Activated effector memory CD4-positive, alpha-beta T cell treated with anti-CD3 and anti-CD28 coated beads, Interleukin-2, amount 50 U/mL, for 16 hours (primary cell): ENCODE data around the gene BORCS5.

Source experiments
- DNase-seq: peaks from one replicate; pipeline ENCODE4 v3.0.0-alpha.2; 2020

Gene BORCS5

DNA sequence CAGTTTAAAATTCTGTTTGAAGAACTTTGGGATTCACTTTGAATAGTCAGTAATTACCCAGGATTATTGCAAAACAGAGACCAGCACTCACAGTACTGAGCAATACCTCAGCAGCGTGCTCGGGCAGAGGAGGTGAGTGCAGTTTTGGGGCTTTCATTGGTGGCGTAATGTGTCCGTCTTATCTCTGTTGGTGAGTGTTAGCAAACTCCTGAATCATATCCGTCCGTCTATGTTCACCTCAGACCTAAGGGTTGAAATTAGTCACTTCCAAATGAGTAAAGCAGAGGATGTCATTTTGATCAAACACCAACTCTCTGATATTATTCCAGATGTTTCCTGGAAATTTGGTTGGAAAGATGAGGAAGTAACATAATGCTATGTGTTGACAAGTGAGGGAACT is 82.8 kb downstream of the BORCS5 start:
- DNase-seq: peak; percentile 81

DNA sequence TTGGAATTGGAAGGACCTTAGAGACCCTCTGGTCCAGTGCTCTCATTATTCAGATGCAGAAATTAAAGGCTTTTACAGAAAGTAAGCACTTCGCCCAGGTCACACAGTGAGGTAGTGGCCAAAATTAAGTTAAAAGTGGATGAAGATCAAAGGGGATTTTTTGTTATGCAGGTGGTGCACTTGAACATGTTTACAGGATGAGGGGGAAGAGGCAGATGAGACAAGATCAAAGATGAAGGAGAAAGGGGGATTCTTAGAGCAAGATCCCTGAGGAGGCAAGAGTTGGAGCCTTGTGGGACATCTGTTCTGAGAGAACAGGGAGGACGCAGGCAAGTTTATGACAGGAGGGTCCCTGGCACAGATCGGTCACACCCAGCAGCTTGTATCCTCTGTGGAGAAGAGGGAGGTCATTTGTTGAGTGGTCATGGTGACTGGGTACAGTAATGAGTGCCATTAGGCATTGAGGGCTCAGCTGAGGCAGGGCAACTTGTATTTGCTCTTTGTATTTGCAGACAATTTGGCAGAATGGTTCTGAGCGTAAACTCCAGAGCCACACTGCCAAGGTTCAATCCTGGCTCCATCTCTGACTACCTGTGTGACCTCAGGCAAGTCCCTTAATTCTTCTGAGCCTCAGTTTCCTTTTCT is 84.0 kb downstream of the BORCS5 start:
- no peak for DNase-seq

DNA sequence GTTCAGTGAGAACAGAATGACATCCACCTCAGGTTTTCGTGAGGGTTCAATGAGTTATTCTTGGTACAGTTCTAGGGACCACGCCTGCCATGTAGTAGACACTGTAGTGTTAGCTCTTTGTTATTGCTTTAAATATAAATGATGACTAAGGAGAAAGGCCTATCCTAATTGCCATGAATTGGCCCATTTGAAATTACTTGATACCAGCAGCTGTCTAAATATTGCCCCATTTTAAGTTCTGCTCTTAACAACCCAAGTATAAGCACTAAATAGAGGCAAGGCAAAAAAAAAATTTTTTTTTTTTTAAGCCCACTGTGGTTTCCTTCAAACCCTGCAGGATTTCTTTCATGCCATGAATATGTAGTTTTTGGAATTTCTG is 84.5 kb downstream of the BORCS5 start:
- no peak for DNase-seq

DNA sequence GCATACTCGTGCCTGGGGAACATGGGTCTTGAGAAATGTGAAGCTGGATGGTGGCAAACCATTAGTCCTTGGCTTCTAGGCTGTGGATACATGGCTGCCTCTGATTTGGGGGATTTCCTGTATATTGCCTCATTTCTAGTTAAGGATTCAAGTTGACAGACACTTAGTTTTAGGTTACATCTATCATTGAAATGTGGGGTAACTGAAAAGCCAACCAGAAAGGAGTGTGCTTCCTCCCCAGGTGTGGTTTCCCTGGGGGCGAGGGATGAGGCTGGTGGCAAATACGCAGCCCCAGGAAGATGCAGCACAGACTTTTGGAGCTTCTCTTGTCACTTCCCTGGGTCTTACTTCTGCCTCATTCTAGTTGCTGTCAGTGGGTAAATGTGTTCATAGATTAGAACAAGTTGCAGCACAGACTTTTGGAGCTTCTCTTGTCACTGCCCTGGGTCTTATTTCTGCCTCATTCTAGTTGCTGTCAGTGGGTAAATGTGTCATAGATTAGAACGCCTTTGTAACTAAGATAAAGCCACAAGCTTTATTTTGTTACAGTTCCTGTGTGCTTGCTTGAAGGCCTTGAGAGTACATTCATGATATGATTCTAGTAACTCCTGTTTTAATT is 85.1 kb downstream of the BORCS5 start:
- peak; percentile 78 for DNase-seq

DNA sequence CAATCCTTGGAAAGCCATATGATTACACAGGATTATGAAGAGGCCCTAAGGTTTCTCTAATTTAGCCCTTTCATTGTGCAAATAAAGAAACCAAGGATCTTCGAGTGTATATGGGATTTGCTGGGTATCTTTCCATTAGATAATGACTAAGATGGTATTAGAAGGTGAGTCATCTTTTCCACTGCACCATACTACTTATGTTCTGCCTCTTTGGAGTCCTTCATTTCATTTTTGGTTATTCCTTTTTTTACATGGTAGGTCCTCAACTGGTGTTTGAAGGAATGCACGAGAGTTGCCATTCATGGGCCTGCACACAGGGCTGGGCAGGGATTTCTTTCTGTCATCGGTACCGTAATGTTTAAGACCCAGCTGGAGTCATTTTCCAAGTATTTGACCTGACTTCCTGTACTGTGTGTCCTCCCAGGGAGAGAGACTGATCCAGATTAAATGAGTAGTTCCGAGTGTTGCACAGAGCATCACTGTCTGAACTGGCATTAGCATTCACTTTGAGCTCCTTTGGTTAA is 85.7 kb downstream of the BORCS5 start:
- no peak for DNase-seq

DNA sequence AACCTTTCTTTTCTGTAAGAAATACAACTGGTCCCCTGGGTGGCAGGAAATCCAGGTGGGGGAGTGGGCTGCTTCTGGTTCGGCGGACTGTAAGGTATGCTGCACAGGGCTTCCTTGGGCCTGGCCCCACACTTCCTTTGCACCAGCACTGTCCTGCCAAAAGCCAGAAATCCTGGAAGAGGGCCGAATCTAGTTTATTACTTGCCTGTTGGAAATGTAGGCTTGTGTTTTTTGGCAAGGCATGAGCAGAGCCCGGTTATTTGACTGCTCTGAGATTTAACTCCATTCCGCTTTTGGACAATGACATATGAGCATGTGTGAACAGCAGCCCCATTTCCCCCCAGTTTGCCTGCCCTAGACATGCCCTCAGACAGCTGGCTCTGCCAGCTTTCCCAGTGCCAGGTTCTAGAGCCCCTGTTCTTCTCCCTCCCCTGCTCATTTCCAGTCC is 86.6 kb downstream of the BORCS5 start:
- no peak for DNase-seq

DNA sequence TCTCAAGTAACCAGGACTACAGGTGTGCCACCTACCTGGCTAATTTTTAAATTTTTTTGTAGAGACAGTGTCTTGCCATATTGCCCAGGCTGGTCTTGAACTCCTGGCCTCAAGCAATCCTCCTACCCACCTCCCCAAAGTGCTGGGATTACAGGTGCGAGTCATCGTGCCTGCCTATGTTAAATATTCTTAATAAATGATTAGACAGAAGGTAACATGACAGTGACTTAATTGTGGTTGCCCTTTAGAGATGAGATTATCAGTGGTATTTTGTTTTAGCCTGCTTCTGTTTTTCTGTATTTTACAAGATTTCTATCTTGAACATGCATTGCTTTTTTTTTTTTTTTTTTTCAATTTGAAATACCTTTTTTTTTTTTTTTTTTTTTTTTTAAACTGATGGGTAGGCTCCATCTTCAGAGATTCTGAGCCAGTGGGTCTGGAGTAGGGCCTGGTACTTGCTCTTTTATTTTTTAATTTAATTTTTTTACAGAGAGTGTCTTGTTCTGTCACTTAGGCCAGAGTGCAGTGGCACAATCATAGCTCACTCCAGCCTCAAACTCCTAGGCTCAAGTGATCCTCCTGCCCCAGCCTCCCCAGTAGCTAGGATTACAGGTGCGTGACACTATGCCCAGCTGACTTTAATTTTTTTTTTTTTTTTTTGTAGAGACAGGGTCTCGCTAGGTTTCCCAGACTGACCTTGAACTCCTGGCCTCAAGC is 88.4 kb downstream of the BORCS5 start:
- no peak for DNase-seq

DNA sequence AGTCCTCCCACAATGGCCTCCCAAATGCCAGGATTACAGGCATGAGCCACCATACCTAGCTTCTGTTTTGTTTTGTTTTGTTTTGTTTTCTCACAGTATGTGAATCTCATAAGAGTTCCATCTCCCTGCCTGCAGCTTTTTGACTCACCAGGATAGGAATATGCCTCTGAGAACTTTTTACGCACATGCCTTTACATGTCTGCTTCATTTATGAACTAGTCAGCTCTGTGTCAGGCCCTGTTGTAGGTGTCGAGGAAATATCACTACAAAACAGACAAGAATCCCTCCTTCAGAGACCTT is 89.0 kb downstream of the BORCS5 start:
- DNase-seq: no peak

DNA sequence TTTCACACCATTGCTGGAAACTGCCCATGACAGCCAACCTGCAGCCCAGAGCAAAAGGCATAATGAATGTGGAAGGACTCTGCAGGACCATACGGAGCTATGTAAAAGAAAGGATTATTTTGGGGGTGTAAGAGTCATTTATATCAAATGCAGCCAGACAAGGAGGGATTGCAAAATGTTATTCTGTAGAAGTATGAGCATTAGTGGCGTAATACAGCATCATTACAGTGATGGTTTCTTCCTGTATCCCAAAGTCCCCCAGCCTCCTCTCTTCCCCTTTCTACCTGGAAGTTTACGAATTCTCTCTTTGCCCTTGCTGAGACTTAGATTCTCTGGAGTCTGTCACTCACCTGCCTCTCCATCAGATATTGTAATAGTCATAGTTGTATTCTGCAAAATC is 89.9 kb downstream of the BORCS5 start:
- no peak for DNase-seq

DNA sequence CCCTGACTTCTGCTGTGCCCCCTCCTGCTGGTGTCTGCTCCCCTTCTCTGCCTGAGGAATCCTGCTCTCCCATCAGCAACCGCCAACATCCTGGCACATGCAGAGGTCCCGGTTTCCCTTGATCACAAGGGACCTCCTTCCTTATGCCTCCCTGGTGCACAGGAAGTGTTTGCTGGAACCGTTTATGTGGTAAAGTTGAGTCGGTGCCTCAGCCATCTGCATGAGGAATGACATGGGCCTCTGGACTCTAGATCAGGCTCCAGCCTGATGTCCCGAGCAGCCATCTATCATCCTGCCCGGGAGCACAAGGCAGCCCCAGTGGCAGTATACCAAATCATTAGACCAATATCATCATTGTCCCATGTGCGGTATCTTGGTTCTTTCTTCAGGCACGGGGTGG is 90.4 kb downstream of the BORCS5 start:
- no peak for DNase-seq

DNA sequence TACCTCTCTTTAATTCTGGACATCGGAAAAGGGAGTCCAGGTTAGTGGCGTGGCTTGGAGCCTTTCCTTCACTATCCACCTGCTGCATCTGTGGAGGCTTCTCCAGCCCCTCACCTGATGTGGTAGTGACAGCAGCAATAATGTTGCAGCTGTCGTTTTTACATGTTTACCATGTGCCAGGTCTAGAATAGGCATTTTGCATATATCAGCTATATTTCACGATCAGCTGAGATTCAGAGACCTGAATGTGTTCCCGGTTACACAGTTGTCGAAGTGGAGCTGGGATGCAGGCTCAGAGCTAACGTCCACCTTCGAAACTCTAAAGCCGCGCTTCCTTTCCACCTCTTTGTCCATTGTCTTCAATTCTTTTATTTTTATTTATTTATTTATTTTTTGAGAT is 91.0 kb downstream of the BORCS5 start:
- DNase-seq: no peak

DNA sequence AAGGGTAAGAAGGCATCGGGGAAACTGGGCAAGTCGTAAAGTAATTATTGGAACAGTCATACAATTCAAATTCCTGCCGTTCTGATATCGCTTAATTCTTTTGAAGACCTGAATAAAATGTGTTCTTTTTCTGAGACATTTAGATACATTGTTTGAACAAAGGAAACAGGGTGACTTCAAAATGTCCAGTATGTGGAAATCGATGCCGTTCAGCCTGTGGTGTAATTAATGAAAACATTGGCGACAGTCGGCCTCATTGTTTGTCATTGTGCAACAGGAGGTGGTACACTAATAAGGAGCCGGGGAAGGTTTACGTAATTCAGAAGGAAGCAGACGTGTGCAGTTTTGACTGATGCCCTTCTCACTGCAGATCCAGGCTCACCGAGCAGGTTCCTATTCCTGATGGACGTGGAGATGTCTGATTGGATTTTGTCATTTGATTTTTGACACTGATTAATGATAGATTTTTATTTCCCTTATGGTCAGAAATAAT is 92.7 kb downstream of the BORCS5 start:
- DNase-seq: no peak

DNA sequence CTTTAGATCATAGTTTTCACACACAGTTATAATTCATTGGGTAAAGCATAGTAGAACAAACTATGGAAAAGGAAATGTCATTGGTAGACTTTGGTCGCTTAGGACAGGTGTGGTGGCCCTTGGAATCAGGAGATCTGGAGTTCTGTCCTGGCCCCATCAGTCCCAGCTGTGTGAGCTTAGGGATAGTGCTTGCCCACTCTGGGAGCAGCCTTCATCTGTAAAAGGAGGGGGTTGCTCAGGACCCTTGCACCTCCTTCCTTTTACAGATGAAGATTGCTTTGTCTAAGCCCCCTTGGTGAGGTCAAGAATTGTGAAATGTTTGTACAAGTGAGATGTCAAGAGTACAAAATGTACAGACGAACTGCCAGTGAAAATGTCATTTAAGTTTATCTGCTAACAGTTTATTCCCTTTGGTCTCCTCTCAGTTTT is 93.2 kb downstream of the BORCS5 start:
- DNase-seq: no peak

DNA sequence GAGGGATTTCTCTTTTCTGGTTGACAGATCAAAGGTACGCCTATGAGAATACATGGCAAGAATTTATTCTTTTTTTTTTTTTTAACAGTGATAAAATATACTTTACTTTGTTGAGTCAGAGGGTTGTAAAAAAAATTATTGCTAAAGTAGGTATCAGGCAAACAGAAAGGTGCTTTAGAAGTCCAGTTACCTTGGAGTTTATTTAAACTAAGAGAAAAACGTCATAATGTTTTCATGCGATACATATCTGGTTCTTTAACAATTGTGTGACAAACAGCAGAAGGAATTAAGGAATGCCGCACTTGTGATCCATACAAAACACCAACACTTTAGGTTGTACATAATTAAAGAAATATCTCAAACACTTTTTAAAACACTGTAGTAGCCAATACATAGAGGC is 94.2 kb downstream of the BORCS5 start:
- no peak for DNase-seq

DNA sequence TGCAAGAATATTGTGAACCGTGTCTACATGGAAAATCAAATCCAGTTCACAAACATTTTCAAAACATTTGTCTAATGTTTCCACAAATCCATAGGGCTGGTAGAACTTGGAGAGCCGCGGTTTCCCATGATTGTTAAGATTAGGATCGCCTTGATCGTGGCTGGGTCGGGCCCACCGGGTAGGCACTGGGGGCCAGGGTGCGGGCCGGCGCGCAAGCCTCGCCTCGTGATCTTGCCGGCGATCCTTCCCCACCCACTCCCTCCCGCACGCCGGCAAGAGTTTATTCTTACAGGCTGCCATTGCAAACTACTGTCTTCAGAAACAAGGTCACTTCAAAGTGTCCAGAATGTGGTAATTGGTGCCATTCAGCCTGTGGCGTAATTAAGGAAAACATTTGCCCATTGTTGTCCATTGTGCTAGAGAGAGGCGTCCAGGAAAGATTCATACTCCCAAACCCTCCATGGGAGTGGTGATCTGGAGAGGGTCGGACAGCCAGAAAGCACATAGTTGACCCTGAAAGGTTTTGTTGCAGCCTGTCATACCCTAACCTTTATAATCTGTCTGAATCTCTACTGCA is 95.5 kb downstream of the BORCS5 start:
- no peak for DNase-seq

DNA sequence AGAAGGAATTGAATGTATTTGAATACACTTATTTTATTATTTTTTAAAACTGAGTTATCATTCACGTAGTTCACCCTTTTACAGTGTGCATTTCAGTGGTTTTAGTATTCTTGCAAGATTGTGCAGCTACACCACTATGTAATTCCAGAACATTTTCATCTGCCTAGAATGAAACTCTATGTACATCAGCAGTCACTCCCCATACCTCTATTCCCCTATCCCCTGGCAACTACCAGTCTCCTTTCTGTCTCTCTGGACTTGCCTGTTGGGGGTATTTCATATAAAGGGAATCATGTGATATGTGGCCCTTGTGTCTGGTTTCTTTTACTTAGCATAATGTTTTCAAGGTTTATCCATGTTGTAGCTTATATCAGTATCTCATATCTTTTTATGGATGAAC is 96.8 kb downstream of the BORCS5 start:
- DNase-seq: no peak

DNA sequence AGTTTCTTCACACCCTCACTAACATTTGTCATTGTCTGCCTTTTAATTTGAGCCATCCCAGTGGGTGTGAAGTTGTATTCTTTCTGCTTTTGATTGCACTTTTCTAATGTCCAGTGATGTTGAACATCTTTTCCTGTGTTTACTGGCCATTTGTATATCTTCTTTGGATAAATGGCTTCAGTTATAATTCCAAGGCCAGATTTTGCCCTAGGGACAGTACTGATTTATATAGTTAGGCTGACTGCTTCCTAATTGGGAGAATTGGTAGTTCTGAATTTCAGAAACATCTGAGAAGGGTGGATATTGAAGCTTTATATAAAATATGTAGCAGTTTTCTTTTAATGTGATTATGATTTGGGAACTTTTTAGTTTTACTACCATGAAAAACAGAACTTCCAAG is 97.4 kb downstream of the BORCS5 start:
- DNase-seq: no peak

DNA sequence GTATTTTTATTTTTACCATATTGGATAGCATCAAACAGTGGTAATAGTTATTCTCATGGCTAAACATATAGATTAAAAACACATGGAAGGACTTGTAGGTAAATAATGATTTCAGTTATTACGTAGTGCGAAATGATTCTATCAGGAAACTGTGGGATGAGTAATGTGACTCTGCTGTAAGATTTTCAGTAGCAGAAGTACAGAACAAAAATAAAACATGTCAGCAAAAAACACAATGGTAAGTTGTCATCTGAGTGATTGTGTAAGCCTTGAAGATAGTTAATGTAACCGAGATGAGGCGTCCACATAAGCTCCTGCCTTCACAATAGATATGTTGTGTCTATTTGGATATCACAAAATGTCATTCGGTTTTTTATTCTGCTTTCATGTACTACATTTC is 99.8 kb downstream of the BORCS5 start:
- DNase-seq: no peak

DNA sequence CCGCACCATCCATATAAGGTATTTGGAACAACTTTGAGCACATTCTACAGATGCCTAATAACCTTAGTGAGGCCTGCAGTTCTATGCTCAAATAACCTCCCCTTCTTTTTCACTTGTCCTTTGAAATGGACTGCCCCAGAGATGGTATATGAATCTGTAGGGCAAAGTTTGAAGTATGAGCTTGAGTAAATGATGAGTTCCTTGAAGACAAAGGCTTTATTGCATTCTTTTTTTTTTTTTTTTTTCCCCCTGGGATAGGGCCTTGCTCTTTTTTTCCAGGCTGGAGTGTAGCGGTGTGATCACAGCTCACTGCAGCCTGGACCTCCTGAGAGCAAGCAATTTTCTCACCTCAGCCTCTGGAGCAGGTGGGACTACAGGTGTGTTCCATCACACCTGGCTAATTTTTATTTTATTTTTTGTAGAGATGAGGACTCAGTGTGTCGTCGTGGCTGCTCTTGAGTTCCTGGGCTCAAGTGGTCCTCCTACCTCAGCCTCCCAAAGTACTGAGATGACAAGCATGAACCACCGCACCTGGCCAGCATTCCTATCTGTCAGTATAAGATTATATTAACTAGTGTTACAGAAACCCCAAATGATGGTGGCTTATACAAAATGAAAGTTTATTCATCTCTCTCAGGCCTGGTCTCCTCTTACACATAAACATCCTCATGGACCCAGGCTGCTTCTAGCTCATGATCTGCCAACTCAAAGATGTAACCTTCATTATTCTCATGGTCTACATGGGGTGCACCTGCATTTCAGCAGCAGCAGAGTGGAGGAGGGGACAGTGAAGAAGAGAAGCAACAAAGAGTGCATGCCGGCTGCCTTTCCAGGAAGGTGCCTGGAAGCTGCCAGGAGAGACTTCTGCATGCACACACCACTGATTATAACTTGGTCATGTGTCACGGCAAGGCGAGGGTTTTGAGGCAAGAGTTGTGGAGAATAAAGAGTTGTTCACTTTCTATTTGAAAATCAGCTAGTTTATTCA is 104.4 kb downstream of the BORCS5 start:
- DNase-seq: peak; percentile 74

DNA sequence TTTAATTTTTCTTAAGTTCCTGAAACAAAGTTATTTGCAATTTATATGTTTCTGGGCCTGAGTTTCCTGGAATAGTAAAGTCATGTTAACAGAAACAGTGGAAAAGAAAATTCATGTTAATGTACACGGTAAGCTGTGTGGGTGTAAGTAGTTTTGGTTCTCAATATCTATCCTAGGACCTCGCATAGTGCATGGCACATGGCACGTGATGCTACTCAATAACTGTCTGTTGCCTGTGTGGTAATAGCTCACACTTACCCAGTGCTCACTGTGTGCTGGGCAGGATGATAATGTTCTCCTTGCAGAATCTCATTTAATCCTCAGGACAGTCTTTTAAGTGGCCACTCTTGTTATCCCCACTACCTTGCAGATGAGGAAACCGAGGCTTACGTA is 105.0 kb downstream of the BORCS5 start:
- peak; percentile 74 for DNase-seq

DNA sequence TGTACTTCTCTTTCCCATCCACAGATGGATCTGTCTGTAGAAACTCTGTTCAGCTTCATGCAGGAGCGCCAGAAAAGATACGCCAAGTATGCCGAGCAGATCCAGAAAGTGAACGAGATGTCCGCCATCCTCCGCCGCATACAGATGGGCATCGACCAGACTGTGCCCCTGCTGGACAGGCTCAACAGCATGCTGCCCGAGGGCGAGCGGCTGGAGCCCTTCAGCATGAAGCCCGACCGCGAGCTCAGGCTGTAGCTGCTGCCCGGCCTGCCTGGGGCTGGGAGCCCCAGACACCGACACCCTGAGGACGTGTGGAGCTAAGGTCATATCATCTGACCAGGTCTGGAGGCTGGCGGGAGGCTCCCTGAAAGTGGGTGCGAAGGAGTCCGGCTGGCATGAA is 108.6 kb downstream of the BORCS5 start:
- DNase-seq: no peak

DNA sequence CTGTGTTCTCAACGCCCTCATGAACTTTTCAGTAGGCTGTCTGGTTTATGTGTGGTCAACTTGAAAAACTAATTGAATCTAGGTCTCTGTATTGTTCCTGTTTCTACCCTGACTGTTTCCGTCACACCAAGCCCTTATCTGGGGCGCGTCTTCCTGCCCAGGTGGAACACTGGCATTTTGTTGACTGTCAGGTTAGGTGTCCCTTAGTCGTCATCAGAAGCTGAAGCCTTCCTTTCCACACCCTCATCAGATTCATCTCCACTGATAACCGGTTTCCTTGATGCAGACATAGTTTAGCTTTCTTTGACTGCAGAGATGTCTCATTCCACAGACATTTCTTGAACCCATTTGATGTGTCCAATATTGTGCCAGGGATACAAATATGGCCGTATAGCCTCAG is 109.3 kb downstream of the BORCS5 start:
- DNase-seq: peak; percentile 84

DNA sequence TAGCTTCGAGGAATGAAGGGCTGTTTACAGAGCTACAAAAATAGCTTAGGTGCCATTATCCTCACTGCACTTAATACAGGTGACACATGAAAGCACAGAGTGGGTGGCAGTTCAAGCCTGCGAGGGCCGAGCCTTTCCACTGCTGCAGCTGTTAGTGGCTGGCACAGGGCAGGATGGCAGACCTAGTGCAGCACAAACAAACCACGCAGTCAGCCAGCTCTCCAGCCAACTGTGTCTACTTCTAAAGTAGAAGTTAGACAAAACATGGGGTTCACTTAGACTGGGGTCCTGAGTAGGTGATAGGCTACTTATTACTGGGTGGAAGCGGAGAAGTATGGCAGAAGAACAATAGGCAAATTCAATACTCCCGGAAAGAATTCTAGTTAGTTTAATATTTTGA is 110.4 kb downstream of the BORCS5 start:
- DNase-seq: peak; percentile 78
